ENCODE results near the gene ZNF681.

DNA sequence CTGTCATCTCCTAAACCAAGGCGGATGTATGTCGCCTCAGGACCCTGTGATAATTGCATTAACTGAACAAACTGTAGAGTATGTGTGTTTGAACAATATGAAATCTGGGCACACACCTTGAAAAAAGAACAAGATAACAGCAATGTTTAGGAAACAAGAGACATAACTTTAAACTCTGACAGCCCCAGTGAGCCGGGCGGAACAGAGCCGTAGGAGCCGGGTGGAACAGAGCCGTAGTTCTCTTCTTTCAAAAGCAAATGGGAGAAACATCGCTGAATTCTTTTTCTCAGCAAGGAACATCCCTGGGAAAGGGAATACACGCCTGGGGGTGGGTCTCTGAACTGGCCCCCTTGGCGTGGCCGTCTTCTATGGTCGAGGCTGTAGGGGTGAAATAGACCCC is 39.9 kb downstream of the ZNF681 start:
- TF ChIP-seq YY1 (IDR thresholded peaks at IDR 0.05; ENCODE audit: low read depth, low read length): no peak
- TF ChIP-seq, protein P1, sequence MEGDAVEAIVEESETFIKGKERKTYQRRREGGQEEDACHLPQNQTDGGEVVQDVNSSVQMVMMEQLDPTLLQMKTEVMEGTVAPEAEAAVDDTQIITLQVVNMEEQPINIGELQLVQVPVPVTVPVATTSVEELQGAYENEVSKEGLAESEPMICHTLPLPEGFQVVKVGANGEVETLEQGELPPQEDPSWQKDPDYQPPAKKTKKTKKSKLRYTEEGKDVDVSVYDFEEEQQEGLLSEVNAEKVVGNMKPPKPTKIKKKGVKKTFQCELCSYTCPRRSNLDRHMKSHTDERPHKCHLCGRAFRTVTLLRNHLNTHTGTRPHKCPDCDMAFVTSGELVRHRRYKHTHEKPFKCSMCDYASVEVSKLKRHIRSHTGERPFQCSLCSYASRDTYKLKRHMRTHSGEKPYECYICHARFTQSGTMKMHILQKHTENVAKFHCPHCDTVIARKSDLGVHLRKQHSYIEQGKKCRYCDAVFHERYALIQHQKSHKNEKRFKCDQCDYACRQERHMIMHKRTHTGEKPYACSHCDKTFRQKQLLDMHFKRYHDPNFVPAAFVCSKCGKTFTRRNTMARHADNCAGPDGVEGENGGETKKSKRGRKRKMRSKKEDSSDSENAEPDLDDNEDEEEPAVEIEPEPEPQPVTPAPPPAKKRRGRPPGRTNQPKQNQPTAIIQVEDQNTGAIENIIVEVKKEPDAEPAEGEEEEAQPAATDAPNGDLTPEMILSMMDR (IDR thresholded peaks at IDR 0.05 in 2 of 3, conservative IDR thresholded peaks at IDR 0.05 in 1 of 3; ENCODE audit: control insufficient read depth in 2 of 3, extremely low read depth in 1 of 3, insufficient read depth in 1 of 3, low read depth in 3 of 3, low read length in 3 of 3): no peak
- TF ChIP-seq CBX3 (IDR thresholded peaks at IDR 0.05; ENCODE audit: borderline replicate concordance, low read depth): no peak
- TF ChIP-seq, protein P2, sequence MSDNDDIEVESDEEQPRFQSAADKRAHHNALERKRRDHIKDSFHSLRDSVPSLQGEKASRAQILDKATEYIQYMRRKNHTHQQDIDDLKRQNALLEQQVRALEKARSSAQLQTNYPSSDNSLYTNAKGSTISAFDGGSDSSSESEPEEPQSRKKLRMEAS (IDR thresholded peaks at IDR 0.05; ENCODE audit: low read depth, low read length): no peak
- no peak for TF ChIP-seq TAF1 (IDR thresholded peaks at IDR 0.05; ENCODE audit: borderline replicate concordance, low read depth, low read length)
- TF ChIP-seq CHD4 (IDR thresholded peaks at IDR 0.05): no peak
- TF ChIP-seq MYB (IDR thresholded peaks at IDR 0.05; ENCODE audit: borderline replicate concordance, low read depth, low read length): no peak
- no peak for TF ChIP-seq MYC (IDR thresholded peaks at IDR 0.05; ENCODE audit: insufficient read depth, insufficient read length, insufficient replicate concordance, low read length, severe bottlenecking)
- TF ChIP-seq TCF7 (IDR thresholded peaks at IDR 0.05; ENCODE audit: borderline replicate concordance): no peak
- no peak for TF ChIP-seq ZNF24 (IDR thresholded peaks at IDR 0.05)
- TF ChIP-seq NRF1 (conservative IDR thresholded peaks at IDR 0.05; ENCODE audit: low read depth, low read length): no peak
- TF ChIP-seq RB1 (IDR thresholded peaks at IDR 0.05; ENCODE audit: borderline replicate concordance): no peak
